ACC112 (cell line): ENCODE data around the gene KCNIP2.
A peak's percentile ranks its signal among the peaks of the same experiment; 100 is the strongest.

Source experiments
- H2AFZ ChIP-seq: fragments of 200-600 bp; sonication (generic); one replicate; pipeline ENCODE4 v1.6.0; 2017; ENCODE audit warnings: antibody characterized with exemption, low read length; ENCODE audit not compliant: unreplicated experiment
- H3K27ac ChIP-seq: fragments of 200-600 bp; sonication (generic); 2 replicates; pipeline ENCODE4 v1.5.1; 2014; ENCODE audit warnings: low read depth, mild to moderate bottlenecking, antibody characterized with exemption, low read length, moderate library complexity
- H3K27me3 ChIP-seq: fragments of 200-600 bp; sonication (generic); 2 replicates; pipeline ENCODE4 v1.6.1; 2014; ENCODE audit warnings: mild to moderate bottlenecking, antibody characterized with exemption, low read length, moderate library complexity, mixed read lengths; ENCODE audit not compliant: insufficient read depth
- H3K36me3 ChIP-seq: fragments of 200-600 bp; sonication (generic); 2 replicates; pipeline ENCODE4 v1.6.1; 2016; ENCODE audit warnings: mild to moderate bottlenecking, antibody characterized with exemption, low read length, moderate library complexity, mixed read lengths; ENCODE audit not compliant: insufficient read depth
- H3K4me1 ChIP-seq: fragments of 200-600 bp; sonication (generic); one replicate; pipeline ENCODE4 v1.6.1; 2016; ENCODE audit warnings: low read length, mixed read lengths; ENCODE audit not compliant: insufficient read depth, unreplicated experiment, control insufficient read depth
- H3K4me3 ChIP-seq: fragments of 200-600 bp; sonication (generic); 2 replicates; pipeline ENCODE4 v1.5.1; 2014; ENCODE audit warnings: mild to moderate bottlenecking, low read depth, low read length
- H3K79me2 ChIP-seq: fragments of 200-600 bp; sonication (generic); one replicate; pipeline ENCODE4 v1.6.0; 2016; ENCODE audit warnings: low read length; ENCODE audit not compliant: control insufficient read depth, unreplicated experiment, insufficient read depth

Gene KCNIP2

DNA sequence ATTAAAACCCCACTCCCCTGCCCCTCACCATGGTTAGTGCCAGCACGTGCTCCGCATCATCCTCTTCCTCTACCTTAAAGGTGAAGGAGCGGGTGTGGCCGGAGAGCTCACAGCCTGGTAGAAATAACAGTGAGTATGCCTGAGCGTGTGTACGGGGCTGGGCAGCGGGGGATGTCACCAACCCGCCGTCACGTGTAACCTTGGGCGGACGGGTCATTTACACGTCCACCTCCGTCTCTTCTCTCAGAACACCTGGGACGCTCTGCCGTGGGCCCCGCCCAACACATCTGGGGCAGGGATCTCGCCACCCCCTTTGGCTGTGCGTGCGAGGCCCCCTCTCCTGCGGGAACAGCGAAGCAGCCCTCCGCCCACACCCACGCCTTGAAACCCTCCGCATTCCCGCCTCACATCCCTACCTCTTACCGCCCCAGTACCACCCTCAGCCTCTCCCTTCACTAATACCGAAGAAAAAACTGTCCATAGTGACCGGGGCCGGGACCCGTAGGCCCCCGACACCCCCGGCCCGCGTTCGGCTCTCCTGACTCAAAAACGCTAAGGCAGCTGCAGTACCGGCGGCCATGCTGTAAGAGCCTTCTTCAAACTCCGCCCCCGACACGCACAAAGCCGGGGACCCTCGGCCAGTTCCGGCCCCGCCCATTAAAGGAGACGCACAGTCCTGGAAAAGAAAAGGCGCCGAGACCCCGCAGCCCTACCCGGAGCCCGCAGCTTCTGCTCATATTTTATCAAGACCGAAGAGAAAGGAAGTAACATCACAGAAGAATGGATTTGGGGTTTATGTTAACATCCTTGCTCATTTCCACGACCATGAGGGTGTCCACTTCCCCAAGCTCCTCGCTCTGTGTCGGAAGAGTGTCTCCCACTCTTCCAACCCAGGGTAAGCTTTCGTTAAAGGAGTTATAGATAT is 60.5 kb downstream of the KCNIP2 start, which contains the start of gene NPM3:
TSS of gene NPM3 (minus strand) at position 636 of the 925 bp plus-strand sequence. CDS start at position 580, 56 bp downstream.
- peak within 1 kb of the TSS; percentile 53 for H3K27ac ChIP-seq
- H2AFZ ChIP-seq = peak within 1 kb of the TSS; percentile 54

DNA sequence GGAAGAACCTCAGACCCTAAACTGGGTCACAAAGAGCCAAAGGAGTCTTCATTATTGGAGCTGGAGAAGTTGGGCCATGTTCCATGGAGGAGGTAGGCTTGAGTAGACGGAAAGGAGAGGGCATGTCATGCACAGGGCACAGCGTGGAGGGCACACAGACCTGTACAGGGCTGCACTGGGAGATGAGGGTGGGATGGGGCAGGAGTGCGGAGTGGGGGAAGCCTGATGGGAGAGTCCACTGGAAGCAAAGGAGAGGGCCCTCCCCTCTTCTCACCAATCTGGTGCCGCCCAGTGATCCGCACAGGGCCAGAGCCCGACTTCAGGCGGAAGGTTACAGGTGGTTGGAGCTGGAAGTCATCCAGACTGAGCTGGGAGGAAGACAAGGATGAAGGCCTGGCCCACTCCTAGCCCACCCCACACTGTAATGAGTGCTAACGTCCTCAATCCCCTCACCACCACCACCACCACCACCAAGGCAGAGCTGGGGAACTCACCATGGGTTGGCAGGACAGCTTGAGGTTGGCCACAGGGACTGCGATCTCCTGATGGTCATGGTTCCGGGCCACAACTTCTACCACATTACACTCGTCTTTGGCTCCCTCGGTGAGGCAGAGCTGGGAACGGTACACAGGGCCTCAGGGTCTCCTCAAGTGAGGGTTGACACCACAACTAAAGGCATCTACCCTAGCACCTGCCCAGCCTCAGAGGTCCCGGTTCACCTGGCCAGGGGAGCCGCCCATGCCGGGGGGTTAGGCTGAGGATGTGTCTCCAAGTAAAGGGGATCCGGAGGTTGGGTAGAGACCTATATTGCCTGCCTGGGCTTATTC is 61.4 kb downstream of the KCNIP2 start:
- Histone ChIP-seq H3K27ac (no peak overlapping the region), H3K4me1 (peaks cover 25% of the 10 kb centered on the region), H3K36me3 (peaks cover 11% of the 10 kb centered on the region), H3K4me3 (peak overlapping the region; percentile 86), H2AFZ (peak overlapping the region; percentile 54), H3K27me3 (peaks cover 7% of the 10 kb centered on the region), H3K79me2 (peaks cover 7% of the 10 kb centered on the region)

More for the DNA sequence above, 60.5 kb downstream of the KCNIP2 start, which contains the start of gene NPM3:
- 0 out of 2 replicates have a peak, but pooled peaks cover 3% of the 10 kb centered on the region for H3K27me3 ChIP-seq
- peaks cover 25% of the 10 kb centered on the region for H3K4me1 ChIP-seq
- peaks cover 7% of the 10 kb centered on the region for H3K79me2 ChIP-seq
- H3K4me3 ChIP-seq = peak within 1 kb of the TSS; percentile 86
- peaks cover 16% of the 10 kb centered on the region for H3K36me3 ChIP-seq

DNA sequence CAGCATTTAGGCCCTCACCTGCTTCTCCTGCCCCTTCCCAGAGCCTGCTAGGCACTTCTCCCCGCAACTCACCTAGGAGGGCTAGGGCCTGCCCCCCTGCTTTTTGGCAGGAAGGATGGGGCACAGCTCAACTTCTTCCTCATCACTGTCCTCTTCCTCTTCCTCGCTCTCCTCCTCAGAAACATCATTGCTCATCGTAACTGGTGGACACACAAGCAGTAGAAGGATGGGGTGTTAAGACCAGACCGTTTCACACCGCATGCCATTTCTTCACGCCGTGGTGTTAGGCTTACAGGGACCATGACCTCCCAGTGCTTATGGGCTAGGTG is 62.0 kb downstream of the KCNIP2 start:
- Histone ChIP-seq H3K4me3 (peak overlapping the region; percentile 86; the same call in 1 of the 2 replicates), H3K79me2 (peaks cover 7% of the 10 kb centered on the region), H3K4me1 (peaks cover 25% of the 10 kb centered on the region), H3K27me3 (peaks cover 12% of the 10 kb centered on the region), H3K36me3 (peaks cover 9% of the 10 kb centered on the region; the same call in 1 of the 2 replicates), H2AFZ (no peak overlapping the region), H3K27ac (no peak overlapping the region)

DNA sequence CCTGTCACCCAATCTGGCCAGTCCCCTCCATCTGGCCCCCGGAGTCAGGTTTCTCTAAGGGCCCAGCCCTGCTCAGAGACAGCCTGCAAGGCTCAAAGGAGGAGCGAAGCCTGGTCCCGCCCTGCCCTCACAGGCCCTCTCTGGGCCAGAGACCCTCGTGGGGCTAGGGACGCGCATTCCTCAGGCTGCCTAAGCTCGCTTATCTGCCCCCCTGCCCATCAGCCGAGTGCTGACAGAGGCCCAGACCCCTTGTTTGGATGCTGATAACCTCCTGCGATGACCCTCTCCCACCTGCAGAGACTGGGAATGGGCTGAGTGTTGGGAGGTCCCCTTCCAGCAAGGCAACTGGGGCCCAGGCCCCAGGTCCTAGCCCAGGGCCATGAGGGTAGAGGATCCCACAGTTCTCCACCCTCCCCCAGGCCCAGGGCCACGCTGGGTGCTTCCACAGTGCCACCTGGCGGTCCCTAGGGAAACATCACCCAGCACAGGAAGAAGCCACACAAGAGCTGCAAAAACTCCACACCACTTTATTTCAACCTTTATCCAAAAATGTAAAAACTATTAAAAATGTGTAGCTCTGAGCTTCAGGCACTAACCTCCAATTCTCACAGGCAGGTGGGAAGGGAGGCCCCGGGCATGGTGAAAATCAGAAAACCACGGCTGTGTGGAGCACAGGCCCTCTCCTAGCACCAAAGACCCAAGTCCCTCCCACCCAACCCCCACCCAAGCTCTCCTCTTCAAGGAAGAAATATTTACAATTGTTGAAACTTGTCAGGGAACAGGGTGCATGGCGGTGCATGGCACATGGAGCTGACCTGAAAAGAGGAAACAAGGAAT is 62.6 kb downstream of the KCNIP2 start:
- peaks cover 7% of the 10 kb centered on the region for H3K79me2 ChIP-seq
- no peak overlapping the region for H2AFZ ChIP-seq
- peaks cover 25% of the 10 kb centered on the region for H3K4me1 ChIP-seq
- H3K27ac ChIP-seq = no peak overlapping the region
- H3K36me3 ChIP-seq = peaks cover 6% of the 10 kb centered on the region; the same call in 1 of the 2 replicates
- H3K27me3 ChIP-seq = peaks cover 17% of the 10 kb centered on the region
- H3K4me3 ChIP-seq = no peak overlapping the region; the same call in 1 of the 2 replicates

DNA sequence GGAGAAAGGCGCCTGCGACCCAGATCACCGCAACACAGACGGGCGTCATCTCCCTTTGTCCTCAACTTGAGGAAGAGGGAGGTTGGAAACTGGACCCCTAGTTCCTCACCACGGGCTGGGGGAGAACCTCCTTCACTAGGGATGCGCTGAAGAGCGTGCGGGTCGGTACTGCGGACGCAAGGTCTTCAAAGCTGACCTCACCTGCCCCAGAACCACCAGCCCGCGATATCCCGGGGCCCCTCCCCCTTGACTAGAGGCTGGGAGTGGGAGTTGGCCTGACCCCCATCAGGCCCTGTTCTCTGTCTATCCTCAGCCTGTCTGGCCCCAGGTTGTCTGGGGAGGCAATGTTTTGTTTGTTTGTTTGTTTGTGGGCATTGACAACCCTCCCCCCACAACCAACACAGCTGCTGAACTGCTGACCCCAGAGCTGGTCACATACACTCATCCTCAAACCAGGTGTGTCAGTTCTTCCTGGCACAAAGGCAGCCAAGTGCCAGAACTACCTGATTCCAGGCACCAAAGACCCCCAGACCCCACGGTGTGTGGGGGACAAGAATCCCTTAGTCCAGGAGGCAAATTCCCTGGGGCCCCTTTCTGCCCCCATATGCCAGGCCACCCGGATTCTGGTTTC is 63.3 kb downstream of the KCNIP2 start:
- no peaks in the 10 kb centered on the region for H3K36me3 ChIP-seq
- H3K27me3 ChIP-seq = peaks cover 21% of the 10 kb centered on the region
- H3K4me3 ChIP-seq = peak overlapping the region; percentile 28
- peaks cover 7% of the 10 kb centered on the region for H3K79me2 ChIP-seq
- peak overlapping the region; percentile 13 for H2AFZ ChIP-seq
- H3K27ac ChIP-seq = no peak overlapping the region
- peaks cover 25% of the 10 kb centered on the region for H3K4me1 ChIP-seq

DNA sequence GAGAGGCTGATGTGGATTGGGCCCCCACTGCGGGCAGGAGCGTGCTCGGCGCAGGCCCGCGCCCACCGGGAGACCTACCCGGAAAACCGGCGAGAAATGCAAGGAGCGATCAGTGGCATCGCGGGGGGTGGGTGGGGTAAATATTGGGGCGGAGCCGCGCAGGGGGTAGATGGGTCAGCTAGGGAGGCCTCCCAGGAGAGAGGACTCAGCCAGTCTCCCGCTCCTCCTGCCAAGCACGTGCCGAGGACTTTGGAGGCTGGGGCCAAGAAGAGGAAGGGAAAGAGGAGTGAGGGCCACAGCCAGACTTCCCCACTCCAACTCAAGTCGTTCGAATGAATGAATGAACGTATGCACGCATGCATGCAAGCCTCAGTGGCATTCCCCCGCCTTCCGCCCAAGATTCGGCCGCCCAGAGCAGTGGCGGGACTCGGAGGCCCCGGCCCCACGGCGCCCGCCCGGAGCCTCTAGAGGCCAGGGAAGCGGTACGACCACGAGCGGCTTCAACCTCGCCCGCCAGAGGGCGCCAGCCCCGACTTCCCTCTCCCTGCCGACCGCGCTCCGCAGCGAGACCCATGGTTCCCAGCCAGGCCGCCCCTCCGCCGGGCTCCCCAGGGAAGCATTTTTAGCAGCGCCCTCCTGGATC is 63.9 kb downstream of the KCNIP2 start:
- Histone ChIP-seq H2AFZ (peak overlapping the region; percentile 13), H3K27ac (no peak overlapping the region), H3K27me3 (peaks cover 27% of the 10 kb centered on the region), H3K79me2 (peaks cover 7% of the 10 kb centered on the region), H3K36me3 (no peaks in the 10 kb centered on the region), H3K4me3 (peak overlapping the region; percentile 28), H3K4me1 (peaks cover 23% of the 10 kb centered on the region)

DNA sequence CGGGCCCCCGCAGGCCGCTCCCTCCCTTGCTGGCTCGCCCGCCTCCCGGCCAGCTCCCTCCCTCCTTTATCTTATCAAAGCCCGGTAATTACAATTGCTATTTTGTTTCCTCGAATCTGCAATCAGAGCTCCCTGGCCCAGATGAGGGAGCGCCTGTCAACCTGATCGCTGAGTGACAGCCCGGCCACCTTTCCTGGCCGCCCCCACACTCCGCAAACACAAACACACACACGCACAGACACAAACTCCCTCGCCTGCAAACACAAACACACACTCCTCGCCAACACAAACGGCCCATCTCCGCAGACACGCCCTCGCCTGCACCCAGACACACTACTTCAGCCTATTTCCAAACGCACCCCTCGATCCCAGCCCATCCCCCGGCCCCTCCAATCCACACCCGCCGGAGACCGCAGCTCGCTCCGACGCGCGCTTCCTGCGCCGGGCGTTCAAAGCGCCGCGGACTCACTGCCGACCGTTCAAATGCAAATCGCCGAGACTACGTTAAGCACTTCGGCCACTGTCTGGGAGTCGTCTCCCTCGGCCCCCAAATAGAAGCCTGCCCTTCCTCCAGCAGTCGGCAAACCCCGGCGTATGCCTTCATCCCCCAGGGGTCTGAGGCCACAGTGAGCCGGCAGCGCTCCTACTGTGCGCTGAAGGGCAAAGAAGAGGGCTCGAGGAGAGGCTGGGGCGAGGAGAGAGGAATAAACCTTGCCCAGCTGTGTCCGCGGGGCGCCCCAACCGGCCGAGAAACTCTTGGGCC is 64.6 kb downstream of the KCNIP2 start:
- Histone ChIP-seq H3K79me2 (peaks cover 7% of the 10 kb centered on the region), H2AFZ (no peak overlapping the region), H3K4me1 (peaks cover 16% of the 10 kb centered on the region), H3K36me3 (no peaks in the 10 kb centered on the region), H3K27ac (no peak overlapping the region), H3K4me3 (peak overlapping the region; percentile 28), H3K27me3 (peaks cover 34% of the 10 kb centered on the region)

DNA sequence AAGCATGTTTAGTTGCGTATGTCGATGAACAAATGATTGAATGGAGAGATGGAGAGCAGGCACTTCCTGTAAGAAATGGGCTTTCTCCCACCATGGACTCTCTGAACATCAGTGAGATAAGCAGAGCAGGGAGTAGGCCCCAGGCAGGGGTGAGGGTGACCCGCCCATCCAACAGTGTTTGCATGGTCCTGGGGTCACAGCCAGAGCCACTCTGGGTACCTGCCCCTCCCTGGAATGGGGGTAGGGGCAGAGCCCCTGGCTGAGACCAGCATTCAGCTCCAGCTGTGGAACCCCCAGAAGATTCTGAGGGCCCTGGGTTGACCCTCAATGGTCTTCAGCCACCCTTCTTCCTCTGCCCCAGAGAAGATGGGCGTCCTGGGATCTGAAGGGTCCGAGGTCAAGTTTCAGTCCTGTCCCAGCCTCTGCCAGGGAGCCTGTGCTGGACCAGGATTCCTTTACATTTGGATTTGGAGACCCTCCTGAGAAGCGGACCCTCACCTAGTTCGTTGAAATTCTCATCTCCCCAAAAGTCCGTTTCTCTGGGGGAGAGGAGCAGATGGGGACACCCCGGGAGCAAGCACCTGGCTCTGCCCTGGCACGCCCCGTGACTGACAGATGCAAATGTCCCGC is 65.3 kb downstream of the KCNIP2 start:
- Histone ChIP-seq H3K27me3 (peaks cover 41% of the 10 kb centered on the region), H2AFZ (no peak overlapping the region), H3K4me3 (no peak overlapping the region), H3K36me3 (no peaks in the 10 kb centered on the region), H3K79me2 (peaks cover 7% of the 10 kb centered on the region), H3K4me1 (peaks cover 13% of the 10 kb centered on the region), H3K27ac (no peak overlapping the region)
